HCT116 (cell line): ENCODE results near the gene CASP12. TPM values are rescaled to one million over a fixed set of nuclear protein-coding genes. Genes with fewer than 3 reads are reported as not detected.

ENCODE experiments used
- ATAC-seq: fragments of 200-7000 bp; cut with Tn5 transposase; 2 replicates; pipeline ENCODE4 v1.9.1; 2020; ENCODE audit warnings: mild to moderate bottlenecking, moderate library complexity
- BruUV-seq: library from RNA; stranded (reverse); fragments of 400-500 nt; replicated peaks from 2 replicates; lab custom pipeline; 2021; lab: Mats Ljungman, UMichigan
- CTCF ChIA-PET: fragments of 300-600 bp; sonication (Branson Sonifier 250); formaldehyde crosslinking; loops from one replicate; lab custom pipeline; 2021; ENCODE audit warnings: antibody characterized with exemption; lab: Charles Lee
- POLR2A ChIA-PET: fragments of 300-600, 350-600 bp; sonication (Branson Sonifier 250); formaldehyde crosslinking; loops from one replicate; lab custom pipeline; 2021; ENCODE audit warnings: antibody characterized with exemption; lab: Charles Lee
- RAD21 ChIA-PET, 2 experiments: fragments of 300-600 bp; sonication (Branson Sonifier 250); formaldehyde crosslinking; loops; one replicate each; lab custom pipeline; 2023; ENCODE audit warnings: low total read pairs in 2 of 2; ENCODE audit not compliant: uncharacterized antibody in 2 of 2, unreplicated experiment in 2 of 2, low non-redundant PET in 1 of 2; lab: Charles Lee
- DNase-seq: peaks from one replicate; pipeline ENCODE4 v3.0.0-alpha.2; 2010; ENCODE audit warnings: low read depth, low spot score
- H2AFZ ChIP-seq: fragments of 200-600 bp; shearing (Covaris generic), sonication (generic); 2 replicates; pipeline ENCODE4 v1.6.1; 2017; ENCODE audit warnings: low read depth, mixed run types, mixed read lengths, antibody characterized with exemption, low read length; ENCODE audit not compliant: poor library complexity, severe bottlenecking
- H3K27ac ChIP-seq: 2 replicates; pipeline ENCODE4 v1.5.1; 2012; ENCODE audit warnings: low read depth, low read length
- H3K27me3 ChIP-seq: fragments of 200-600 bp; sonication (generic); 2 replicates; pipeline ENCODE4 v1.6.1; 2016; ENCODE audit warnings: mixed run types, low read length, mixed read lengths; ENCODE audit not compliant: insufficient read depth
- H3K36me3 ChIP-seq, 2 experiments: fragments of 200-500 bp in 1 of 2; fragments of 200-600 bp in 1 of 2; sonication (Bioruptor generic) in 1 of 2; sonication (generic) in 1 of 2; 2 replicates each; pipeline versions ENCODE4 v1.5.1 to v1.6.1; 2014 to 2016; ENCODE audit warnings: low read length in 2 of 2, inconsistent platforms in 1 of 2, mixed read lengths in 1 of 2, mixed run types in 1 of 2; ENCODE audit not compliant: insufficient read depth in 2 of 2, control insufficient read depth in 1 of 2
- H3K4me1 ChIP-seq, 2 experiments: fragments of 200-600 bp in 1 of 2; sonication (generic) in 1 of 2; 2 replicates each; pipeline versions ENCODE4 v1.5.1 to v1.6.1; 2012 to 2017; ENCODE audit warnings: low read length in 2 of 2, inconsistent platforms in 1 of 2, mild to moderate bottlenecking in 1 of 2, mixed read lengths in 1 of 2, mixed run types in 1 of 2, moderate library complexity in 1 of 2; ENCODE audit not compliant: insufficient read depth in 2 of 2, control insufficient read depth in 1 of 2
- H3K4me2 ChIP-seq: fragments of 200-600 bp; sonication (generic); 2 replicates; pipeline ENCODE4 v1.6.1; 2017; ENCODE audit warnings: mixed run types, low read length, mixed read lengths
- H3K4me3 ChIP-seq, 2 experiments: fragments of 200-600 bp in 1 of 2; sonication (generic) in 1 of 2; replicated peaks in 1 of 2; 2 replicates each; pipeline ENCODE4 v1.5.1; 2011 to 2016; ENCODE audit warnings: low read length in 2 of 2, control low read depth in 1 of 2, low read depth in 1 of 2, mild to moderate bottlenecking in 1 of 2, mixed read lengths in 1 of 2, mixed run types in 1 of 2
- H3K79me2 ChIP-seq: fragments of 200-600 bp; sonication (generic); 2 replicates; pipeline ENCODE4 v1.6.1; 2017; ENCODE audit warnings: mild to moderate bottlenecking, mixed run types, low read length, moderate library complexity, mixed read lengths; ENCODE audit not compliant: insufficient read depth
- H3K9ac ChIP-seq: fragments of 200-600 bp; sonication (generic); 2 replicates; pipeline ENCODE4 v1.6.1; 2016; ENCODE audit warnings: low read length, mixed read lengths
- H3K9me2 ChIP-seq: fragments of 200-600 bp; sonication (generic), shearing (Covaris generic); 2 replicates; pipeline ENCODE4 v1.6.1; 2017; ENCODE audit warnings: mixed run types, mild to moderate bottlenecking, moderate library complexity; ENCODE audit not compliant: insufficient read depth
- H3K9me3 ChIP-seq, 2 experiments: fragments of 200-500 bp in 1 of 2; fragments of 200-600 bp in 1 of 2; sonication (Bioruptor generic) in 1 of 2; sonication (generic) in 1 of 2; 2 replicates each; pipeline ENCODE4 v1.6.1; 2014 to 2017; ENCODE audit warnings: low read length in 2 of 2, mixed read lengths in 2 of 2, inconsistent platforms in 1 of 2, low read depth in 1 of 2, mild to moderate bottlenecking in 1 of 2, mixed run types in 1 of 2, moderate library complexity in 1 of 2; ENCODE audit not compliant: control insufficient read depth in 1 of 2, insufficient read depth in 1 of 2
- H4K20me1 ChIP-seq: fragments of 200-600 bp; sonication (generic), shearing (Covaris generic); 2 replicates; pipeline ENCODE4 v1.6.1; 2017; ENCODE audit warnings: mixed run types, mild to moderate bottlenecking, moderate library complexity; ENCODE audit not compliant: insufficient read depth
- CEBPB ChIP-seq: IDR thresholded peaks from 2 replicates; pipeline ENCODE4 v1.6.1; 2012; ENCODE audit warnings: low read depth
- EGR1 ChIP-seq: IDR thresholded peaks from 2 replicates; pipeline ENCODE4 v1.6.1; 2012; ENCODE audit warnings: low read depth
- EZH2 ChIP-seq: fragments of 200-600 bp; sonication (generic); IDR thresholded peaks from 2 replicates; pipeline ENCODE4 v1.6.1; 2017; ENCODE audit warnings: antibody characterized with exemption, mixed run types
- EZH2phosphoT487 ChIP-seq: fragments of 200-600 bp; IDR thresholded peaks from 2 replicates; pipeline ENCODE4 v1.6.1; 2018; ENCODE audit warnings: antibody characterized with exemption, borderline replicate concordance
- POLR2AphosphoS5 ChIP-seq: IDR thresholded peaks from 2 replicates; pipeline ENCODE4 v1.6.1; 2011; ENCODE audit warnings: mild to moderate bottlenecking, low read depth, low read length, moderate library complexity
- SP1 ChIP-seq: IDR thresholded peaks from 2 replicates; pipeline ENCODE4 v1.6.1; 2012; ENCODE audit warnings: low read depth
- TCF7L2 ChIP-seq: IDR thresholded peaks from 2 replicates; pipeline ENCODE4 v1.7.0; 2011; ENCODE audit warnings: borderline replicate concordance, inconsistent platforms; ENCODE audit not compliant: insufficient read depth, insufficient read length; ENCODE audit errors: extremely low read depth
- ZFX ChIP-seq: fragments of 450-650 bp; IDR thresholded peaks from 2 replicates; pipeline ENCODE4 v1.6.1; 2017
- intact Hi-C: fragments of 100-400 bp; cut with micrococcal nuclease; formaldehyde crosslinking; loops from 2 replicates; pipeline ENCODE4 v1.10.0; 2022
- total RNA-seq: library from RNA; stranded (reverse); gene quantifications from one replicate; pipeline ENCODE4 v1.2.1, GENCODE V29; 2021; ENCODE audit not compliant: unreplicated experiment
- TF ChIP-seq, protein P1 (sequence below): IDR thresholded peaks from 2 replicates; pipeline ENCODE4 v1.6.1; 2012
- TF ChIP-seq, protein P2 (sequence below): IDR thresholded peaks from 2 replicates; pipeline ENCODE4 v1.6.1; 2011; ENCODE audit warnings: mild to moderate bottlenecking, low read length, moderate library complexity; ENCODE audit not compliant: insufficient replicate concordance; ENCODE audit errors: extremely low read depth
- TF ChIP-seq, protein P3 (sequence below): IDR thresholded peaks from 2 replicates; pipeline ENCODE4 v1.6.1; 2012; ENCODE audit warnings: low read depth
- TF ChIP-seq, protein P4 (sequence below): IDR thresholded peaks from 2 replicates; pipeline ENCODE4 v1.6.1; 2012

CASP12 gene
- total RNA-seq, 1 experiment from 2014 or later: not detected

DNA sequence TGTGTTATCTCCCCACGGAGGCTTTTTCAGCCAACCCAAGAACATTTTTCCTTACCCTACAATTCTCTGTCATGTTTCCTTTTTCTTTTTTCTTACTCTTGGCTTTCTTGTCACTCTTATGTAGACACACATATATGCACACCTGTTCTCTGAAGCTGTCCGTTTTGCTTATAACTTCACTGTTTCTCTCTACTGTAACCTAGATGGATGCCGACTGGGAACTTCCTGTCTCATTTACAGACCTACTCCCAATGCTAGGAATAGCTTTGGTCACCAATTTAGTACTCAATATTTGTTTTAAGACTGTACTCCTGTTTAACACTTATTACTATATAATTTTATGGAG, 9.9 kb upstream of the CASP12 start:
- BruUV-seq: no TSS peak
- Histone ChIP-seq H3K36me3 (no peaks in the 10 kb centered on the region), H3K4me3 (no peak overlapping the region), H3K27ac (no peak overlapping the region), H3K9ac (no peak overlapping the region), H2AFZ (no peak overlapping the region), H3K4me2 (no peak overlapping the region), H3K27me3 (no peaks in the 10 kb centered on the region), H3K9me2 (no peaks in the 10 kb centered on the region), H3K79me2 (no peaks in the 10 kb centered on the region), H3K9me3 (no peaks in the 10 kb centered on the region), H4K20me1 (no peaks in the 10 kb centered on the region), H3K4me1 (no peaks in the 10 kb centered on the region)
- DNase-seq (no peak), ATAC-seq (no peak)
- no peak for TF ChIP-seq ZFX
- TF ChIP-seq, protein P1, sequence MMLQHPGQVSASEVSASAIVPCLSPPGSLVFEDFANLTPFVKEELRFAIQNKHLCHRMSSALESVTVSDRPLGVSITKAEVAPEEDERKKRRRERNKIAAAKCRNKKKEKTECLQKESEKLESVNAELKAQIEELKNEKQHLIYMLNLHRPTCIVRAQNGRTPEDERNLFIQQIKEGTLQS: no peak
- no peak for TF ChIP-seq EZH2phosphoT487
- TF ChIP-seq, protein P2, sequence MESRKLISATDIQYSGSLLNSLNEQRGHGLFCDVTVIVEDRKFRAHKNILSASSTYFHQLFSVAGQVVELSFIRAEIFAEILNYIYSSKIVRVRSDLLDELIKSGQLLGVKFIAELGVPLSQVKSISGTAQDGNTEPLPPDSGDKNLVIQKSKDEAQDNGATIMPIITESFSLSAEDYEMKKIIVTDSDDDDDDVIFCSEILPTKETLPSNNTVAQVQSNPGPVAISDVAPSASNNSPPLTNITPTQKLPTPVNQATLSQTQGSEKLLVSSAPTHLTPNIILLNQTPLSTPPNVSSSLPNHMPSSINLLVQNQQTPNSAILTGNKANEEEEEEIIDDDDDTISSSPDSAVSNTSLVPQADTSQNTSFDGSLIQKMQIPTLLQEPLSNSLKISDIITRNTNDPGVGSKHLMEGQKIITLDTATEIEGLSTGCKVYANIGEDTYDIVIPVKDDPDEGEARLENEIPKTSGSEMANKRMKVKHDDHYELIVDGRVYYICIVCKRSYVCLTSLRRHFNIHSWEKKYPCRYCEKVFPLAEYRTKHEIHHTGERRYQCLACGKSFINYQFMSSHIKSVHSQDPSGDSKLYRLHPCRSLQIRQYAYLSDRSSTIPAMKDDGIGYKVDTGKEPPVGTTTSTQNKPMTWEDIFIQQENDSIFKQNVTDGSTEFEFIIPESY: no peak
- TF ChIP-seq EGR1: no peak
- TF ChIP-seq CEBPB: no peak
- no peak for TF ChIP-seq EZH2
- ChIA-PET RAD21 (no interaction called here), CTCF (no interaction called here), POLR2A (no interaction called here)
- intact Hi-C loops: no loop called here

DNA sequence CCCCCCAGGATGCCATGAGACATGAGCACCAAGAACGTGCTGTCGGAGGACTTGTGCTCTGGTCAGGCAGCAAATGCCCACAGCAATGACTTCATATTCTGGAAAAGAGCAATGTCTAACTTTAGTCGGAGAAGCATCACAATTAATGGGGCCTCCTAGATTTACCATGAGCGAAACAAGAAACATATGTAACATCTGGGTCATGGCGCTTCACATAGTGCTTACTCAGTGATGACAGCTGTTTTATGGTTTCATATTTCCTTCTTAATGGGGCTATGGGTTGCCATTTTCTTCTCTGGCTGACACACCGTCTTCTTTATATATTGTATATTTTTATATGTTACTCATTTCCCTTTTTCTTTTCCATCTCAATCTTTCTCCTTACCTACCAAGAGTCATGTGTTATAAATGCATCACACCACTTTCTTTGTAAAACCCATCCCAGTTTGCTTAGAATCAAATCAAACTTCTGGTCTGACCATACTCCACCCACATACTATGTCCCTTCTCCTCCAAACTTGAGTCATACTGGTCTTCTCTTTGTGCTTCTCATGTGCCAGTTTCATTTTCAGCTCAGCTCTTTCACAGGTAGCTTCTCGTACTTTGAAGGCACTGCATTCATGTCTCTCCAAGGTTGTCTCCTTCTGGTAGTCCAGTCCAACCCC, 9.4 kb upstream of the CASP12 start:
- CTCF ChIA-PET: no interaction called here
- ATAC-seq: no peak
- TF ChIP-seq EGR1 (no peak), EZH2 (no peak), POLR2AphosphoS5 (no peak), SP1 (no peak), TCF7L2 (no peak)
- TF ChIP-seq, protein P3, sequence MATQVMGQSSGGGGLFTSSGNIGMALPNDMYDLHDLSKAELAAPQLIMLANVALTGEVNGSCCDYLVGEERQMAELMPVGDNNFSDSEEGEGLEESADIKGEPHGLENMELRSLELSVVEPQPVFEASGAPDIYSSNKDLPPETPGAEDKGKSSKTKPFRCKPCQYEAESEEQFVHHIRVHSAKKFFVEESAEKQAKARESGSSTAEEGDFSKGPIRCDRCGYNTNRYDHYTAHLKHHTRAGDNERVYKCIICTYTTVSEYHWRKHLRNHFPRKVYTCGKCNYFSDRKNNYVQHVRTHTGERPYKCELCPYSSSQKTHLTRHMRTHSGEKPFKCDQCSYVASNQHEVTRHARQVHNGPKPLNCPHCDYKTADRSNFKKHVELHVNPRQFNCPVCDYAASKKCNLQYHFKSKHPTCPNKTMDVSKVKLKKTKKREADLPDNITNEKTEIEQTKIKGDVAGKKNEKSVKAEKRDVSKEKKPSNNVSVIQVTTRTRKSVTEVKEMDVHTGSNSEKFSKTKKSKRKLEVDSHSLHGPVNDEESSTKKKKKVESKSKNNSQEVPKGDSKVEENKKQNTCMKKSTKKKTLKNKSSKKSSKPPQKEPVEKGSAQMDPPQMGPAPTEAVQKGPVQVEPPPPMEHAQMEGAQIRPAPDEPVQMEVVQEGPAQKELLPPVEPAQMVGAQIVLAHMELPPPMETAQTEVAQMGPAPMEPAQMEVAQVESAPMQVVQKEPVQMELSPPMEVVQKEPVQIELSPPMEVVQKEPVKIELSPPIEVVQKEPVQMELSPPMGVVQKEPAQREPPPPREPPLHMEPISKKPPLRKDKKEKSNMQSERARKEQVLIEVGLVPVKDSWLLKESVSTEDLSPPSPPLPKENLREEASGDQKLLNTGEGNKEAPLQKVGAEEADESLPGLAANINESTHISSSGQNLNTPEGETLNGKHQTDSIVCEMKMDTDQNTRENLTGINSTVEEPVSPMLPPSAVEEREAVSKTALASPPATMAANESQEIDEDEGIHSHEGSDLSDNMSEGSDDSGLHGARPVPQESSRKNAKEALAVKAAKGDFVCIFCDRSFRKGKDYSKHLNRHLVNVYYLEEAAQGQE: no peak
- TF ChIP-seq, protein P4, sequence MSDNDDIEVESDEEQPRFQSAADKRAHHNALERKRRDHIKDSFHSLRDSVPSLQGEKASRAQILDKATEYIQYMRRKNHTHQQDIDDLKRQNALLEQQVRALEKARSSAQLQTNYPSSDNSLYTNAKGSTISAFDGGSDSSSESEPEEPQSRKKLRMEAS: no peak

More for the DNA sequence above, 9.4 kb upstream of the CASP12 start:
- H3K79me2 ChIP-seq: no peaks in the 10 kb centered on the region
- H2AFZ ChIP-seq: no peak overlapping the region
- POLR2A ChIA-PET: no interaction called here
- H3K27ac ChIP-seq: no peak overlapping the region
- RAD21 ChIA-PET: no interaction called here
- no peak for DNase-seq
- no peaks in the 10 kb centered on the region for H4K20me1 ChIP-seq
- no peak overlapping the region for H3K9ac ChIP-seq
- no peak overlapping the region for H3K4me3 ChIP-seq
- intact Hi-C loops: no loop called here
- BruUV-seq: no TSS peak
- no peaks in the 10 kb centered on the region for H3K36me3 ChIP-seq
- H3K4me1 ChIP-seq: no peaks in the 10 kb centered on the region
- no peak overlapping the region for H3K4me2 ChIP-seq
- H3K9me2 ChIP-seq: no peaks in the 10 kb centered on the region
- no peaks in the 10 kb centered on the region for H3K9me3 ChIP-seq
- H3K27me3 ChIP-seq: no peaks in the 10 kb centered on the region
